OCI-LY3 (cell line): ENCODE measurements around the gene RIPPLY3.
"Not testable (repeated sequence)": the region's sequence is repeated elsewhere in the genome, so short reads cannot be mapped to it uniquely, and the experiment has no call there.

Source experiments
- H2AFZ ChIP-seq: fragments of 200-600, 300-600 bp; shearing (Covaris generic); 2 replicates; pipeline ENCODE4 v1.6.0; 2014; ENCODE audit warnings: antibody characterized with exemption, low read depth, low read length
- H3K27ac ChIP-seq: fragments of 200-600, 300-600 bp; sonication (generic); 2 replicates; pipeline ENCODE4 v1.5.1; 2014; ENCODE audit warnings: mild to moderate bottlenecking, low read length, moderate library complexity, mixed read lengths
- H3K27me3 ChIP-seq: fragments of 200-600, 300-600 bp; sonication (generic); 2 replicates; pipeline ENCODE4 v1.6.1; 2014; ENCODE audit warnings: low read depth, low read length, mixed read lengths
- H3K36me3 ChIP-seq: fragments of 200-600, 300-600 bp; sonication (generic); replicated peaks from 2 replicates; pipeline ENCODE3; 2014; ENCODE audit warnings: low read depth, low read length, mixed read lengths
- H3K4me1 ChIP-seq: fragments of 300-600, 200-600 bp; sonication (generic); 2 replicates; pipeline ENCODE4 v1.6.1; 2014; ENCODE audit warnings: low read length, mixed read lengths
- H3K4me2 ChIP-seq: fragments of 200-600, 300-600 bp; sonication (generic); 2 replicates; pipeline ENCODE4 v1.6.1; 2014; ENCODE audit warnings: low read length, mixed read lengths
- H3K4me3 ChIP-seq: fragments of 300-600, 200-600 bp; sonication (generic); 2 replicates; pipeline ENCODE4 v1.5.1; 2014; ENCODE audit warnings: antibody characterized with exemption, mild to moderate bottlenecking, low read length, moderate library complexity
- H3K79me2 ChIP-seq: fragments of 300-600, 200-600 bp; shearing (Covaris generic); 2 replicates; pipeline ENCODE4 v1.6.1; 2014; ENCODE audit warnings: mild to moderate bottlenecking, low read length, mixed read lengths
- H3K9ac ChIP-seq: fragments of 300-600, 200-600 bp; shearing (Covaris generic); 2 replicates; pipeline ENCODE4 v1.6.0; 2014; ENCODE audit warnings: mild to moderate bottlenecking, low read length, moderate library complexity
- H3K9me3 ChIP-seq: fragments of 200-600, 300-600 bp; shearing (Covaris generic); 2 replicates; pipeline ENCODE4 v1.6.1; 2014; ENCODE audit warnings: low read length, mixed read lengths; ENCODE audit not compliant: insufficient read depth
- H4K20me1 ChIP-seq: fragments of 200-600, 300-600 bp; sonication (generic); 2 replicates; pipeline ENCODE4 v1.6.1; 2016; ENCODE audit warnings: low read length, mixed read lengths; ENCODE audit not compliant: insufficient read depth
- CTCF ChIP-seq: fragments of 200-600, 300-600 bp; sonication (generic); IDR thresholded peaks from 2 replicates; pipeline ENCODE4 v1.5.1; 2014; ENCODE audit warnings: antibody characterized with exemption, low read length, low read depth
- EZH2phosphoT487 ChIP-seq: fragments of 200-600 bp; shearing (Covaris generic); IDR thresholded peaks from 2 replicates; pipeline ENCODE4 v1.6.1; 2018; ENCODE audit warnings: antibody characterized with exemption, mixed run types, low read depth

RIPPLY3 gene

GRCh38 chr21:37044643-37045042, 38.1 kb downstream of the RIPPLY3 start:
- no peak overlapping the region for H3K27ac ChIP-seq

GRCh38 chr21:37045149-37045548, 38.6 kb downstream of the RIPPLY3 start:
- no peak overlapping the region for H3K9ac ChIP-seq

More at GRCh38 chr21:37044643-37045042, 38.1 kb downstream of the RIPPLY3 start:
- no peaks in the 10 kb centered on the region for H3K36me3 ChIP-seq
- H2AFZ ChIP-seq = no peak overlapping the region
- no peaks in the 10 kb centered on the region for H4K20me1 ChIP-seq
- H3K79me2 ChIP-seq = no peaks in the 10 kb centered on the region
- H3K4me2 ChIP-seq = no peak overlapping the region
- H3K27me3 ChIP-seq = no peaks in the 10 kb centered on the region
- H3K9me3 ChIP-seq = no peaks in the 10 kb centered on the region
- H3K9ac ChIP-seq = no peak overlapping the region
- TF ChIP-seq EZH2phosphoT487 (no peak), CTCF (no peak)
- no peak overlapping the region for H3K4me3 ChIP-seq
- H3K4me1 ChIP-seq = no peaks in the 10 kb centered on the region

GRCh38 chr21:37045556-37045955, 39.1 kb downstream of the RIPPLY3 start:
- Histone ChIP-seq H3K79me2 (no peaks in the 10 kb centered on the region), H3K27me3 (no peaks in the 10 kb centered on the region), H3K27ac (no peak overlapping the region), H3K9ac (no peak overlapping the region), H3K9me3 (no peaks in the 10 kb centered on the region), H4K20me1 (no peaks in the 10 kb centered on the region), H3K4me2 (no peak overlapping the region), H2AFZ (no peak overlapping the region), H3K36me3 (no peaks in the 10 kb centered on the region), H3K4me3 (no peak overlapping the region), H3K4me1 (no peaks in the 10 kb centered on the region)
- TF ChIP-seq EZH2phosphoT487 (no peak), CTCF (no peak)

More at GRCh38 chr21:37045149-37045548, 38.6 kb downstream of the RIPPLY3 start:
- H3K4me3 ChIP-seq = no peak overlapping the region
- no peaks in the 10 kb centered on the region for H3K36me3 ChIP-seq
- no peaks in the 10 kb centered on the region for H3K4me1 ChIP-seq
- no peak overlapping the region for H3K27ac ChIP-seq
- no peaks in the 10 kb centered on the region for H3K27me3 ChIP-seq
- H3K79me2 ChIP-seq = no peaks in the 10 kb centered on the region
- H2AFZ ChIP-seq = no peak overlapping the region
- H3K9me3 ChIP-seq = no peaks in the 10 kb centered on the region
- H3K4me2 ChIP-seq = no peak overlapping the region
- no peaks in the 10 kb centered on the region for H4K20me1 ChIP-seq
- TF ChIP-seq CTCF (no peak), EZH2phosphoT487 (no peak)

- Histone ChIP-seq H4K20me1 (no peaks in the 10 kb centered on the region), H3K36me3 (no peaks in the 10 kb centered on the region), H3K27me3 (no peaks in the 10 kb centered on the region), H3K9me3 (no peaks in the 10 kb centered on the region), H3K4me1 (no peaks in the 10 kb centered on the region), H3K4me2 (no peak overlapping the region), H2AFZ (no peak overlapping the region), H3K27ac (no peak overlapping the region), H3K79me2 (no peaks in the 10 kb centered on the region), H3K4me3 (no peak overlapping the region), H3K9ac (no peak overlapping the region)
- TF ChIP-seq EZH2phosphoT487 = no peak
- no peak for TF ChIP-seq CTCF
Measured at GRCh38 chr21:37047079-37047478, 40.6 kb downstream of the RIPPLY3 start.

GRCh38 chr21:37049741-37050140, 43.2 kb downstream of the RIPPLY3 start:
- H3K27me3 ChIP-seq, H4K20me1 ChIP-seq, H3K27ac ChIP-seq, H3K36me3 ChIP-seq, H3K4me2 ChIP-seq, H3K4me1 ChIP-seq, H2AFZ ChIP-seq, H3K9me3 ChIP-seq, H3K79me2 ChIP-seq, H3K9ac ChIP-seq, H3K4me3 ChIP-seq: not testable (repeated sequence)
